HepG2 (cell line): Measurements from ENCODE around the gene CCNYL1. TPM values are rescaled to one million over a fixed set of nuclear protein-coding genes. Genes with fewer than 3 reads are reported as not detected.

ENCODE experiments used
- ATF2 ChIP-seq: sonication (generic); formaldehyde crosslinking; IDR thresholded peaks from 2 replicates; pipeline ENCODE4 v1.4.0; 2020; ENCODE audit warnings: missing genetic modification reagents
- CERS6 ChIP-seq: sonication (generic); formaldehyde crosslinking; IDR thresholded peaks from 2 replicates; pipeline ENCODE4 v1.5.0; 2020; ENCODE audit warnings: missing genetic modification reagents
- FOXK1 ChIP-seq: sonication (generic); formaldehyde crosslinking; IDR thresholded peaks from 2 replicates; pipeline ENCODE4 v1.4.0; 2020; ENCODE audit warnings: low read depth, missing genetic modification reagents, borderline replicate concordance
- HNRNPLL ChIP-seq: fragments of 200-400 bp; formaldehyde crosslinking; IDR thresholded peaks from 2 replicates; pipeline ENCODE4 v1.6.1; 2017; ENCODE audit warnings: mild to moderate bottlenecking, low read depth, low read length; ENCODE audit not compliant: poor library complexity, severe bottlenecking
- KDM2A ChIP-seq: sonication (generic); formaldehyde crosslinking; IDR thresholded peaks from 2 replicates; pipeline ENCODE4 v1.4.0; 2020; ENCODE audit warnings: low read depth, missing genetic modification reagents, borderline replicate concordance
- NCOA2 ChIP-seq: sonication (generic); formaldehyde crosslinking; IDR thresholded peaks from 2 replicates; pipeline ENCODE4 v1.8.0; 2022; ENCODE audit warnings: inconsistent platforms
- NR2F6 ChIP-seq, 2 experiments: IDR thresholded peaks; 2 replicates each; pipeline ENCODE4 v1.6.1; 2016; ENCODE audit warnings: antibody characterized with exemption in 1 of 2, mild to moderate bottlenecking in 1 of 2
- NRL ChIP-seq: sonication (generic); formaldehyde crosslinking; IDR thresholded peaks from 2 replicates; pipeline ENCODE4 v1.5.0; 2020; ENCODE audit warnings: missing genetic modification reagents, mild to moderate bottlenecking, moderate library complexity, borderline replicate concordance
- SALL1 ChIP-seq: sonication (generic); formaldehyde crosslinking; IDR thresholded peaks from 2 replicates; pipeline ENCODE4 v1.8.0; 2022; ENCODE audit warnings: mild to moderate bottlenecking, missing genetic modification reagents
- SPEN ChIP-seq: sonication (generic); formaldehyde crosslinking; IDR thresholded peaks from 2 replicates; pipeline ENCODE4 v1.5.1; 2020; ENCODE audit warnings: low read depth, mild to moderate bottlenecking, missing genetic modification reagents
- YEATS2 ChIP-seq: sonication (generic); formaldehyde crosslinking; IDR thresholded peaks from 2 replicates; pipeline ENCODE4 v1.4.0; 2020; ENCODE audit warnings: missing genetic modification reagents, borderline replicate concordance
- ZBTB7A ChIP-seq: sonication (generic); formaldehyde crosslinking; IDR thresholded peaks from 2 replicates; pipeline ENCODE4 v1.8.0; 2022; ENCODE audit warnings: mild to moderate bottlenecking, missing genetic modification reagents
- ZFP37 ChIP-seq: sonication (generic); formaldehyde crosslinking; IDR thresholded peaks from 2 replicates; pipeline ENCODE4 v1.4.0; 2020; ENCODE audit warnings: missing genetic modification reagents, borderline replicate concordance
- ZNF414 ChIP-seq: sonication (generic); formaldehyde crosslinking; IDR thresholded peaks from 2 replicates; pipeline ENCODE4 v1.5.0; 2020; ENCODE audit warnings: missing genetic modification reagents
- polyA plus RNA-seq, 8 experiments: library from polyadenylated mRNA; depleted of rRNA in 3 of 8; stranded (reverse) in 7 of 8; unstranded in 1 of 8; fragments of >200 nt; fragmentation: Illumina TruSeq in 4 of 8; extraction: Trizol in 4 of 8; gene quantifications; 2 replicates each; pipeline versions ENCODE4 v1.2.1 to v1.2.3, GENCODE V29; 2011 to 2016; ENCODE audit warnings: low read depth in 4 of 8, missing spikeins in 1 of 8, mixed read lengths in 1 of 8; ENCODE audit not compliant: insufficient read depth in 1 of 8
- total RNA-seq, 5 experiments: library from RNA; depleted of rRNA; stranded (reverse); fragments of >200 nt; fragmentation: Illumina TruSeq; extraction: Trizol; gene quantifications; 2 replicates each; pipeline ENCODE4 v1.2.3, GENCODE V29; 2016; ENCODE audit warnings: low read depth in 1 of 5
- TF ChIP-seq, protein P1 (sequence below): sonication (generic); formaldehyde crosslinking; IDR thresholded peaks from 2 replicates; pipeline ENCODE4 v1.9.0; 2021; ENCODE audit warnings: missing genetic modification reagents, borderline replicate concordance
- TF ChIP-seq, protein P2 (sequence below): sonication (generic); formaldehyde crosslinking; IDR thresholded peaks from 2 replicates; pipeline ENCODE4 v1.4.0; 2020; ENCODE audit warnings: mild to moderate bottlenecking, missing genetic modification reagents
- TF ChIP-seq, protein P3 (sequence below): sonication (generic); formaldehyde crosslinking; IDR thresholded peaks from 2 replicates; pipeline ENCODE4 v1.5.0; 2020; ENCODE audit warnings: mild to moderate bottlenecking, missing genetic modification reagents, borderline replicate concordance

The CCNYL1 gene
- total and polyA plus RNA-seq, 2 of the 13 experiments (the other 11 are each of a cell fraction or from before 2014, with no cell fraction given): 12.5 to 16.2 TPM

GRCh38 chr2:207767461-207768167, 56.2 kb downstream of the CCNYL1 start (continued):
- TF ChIP-seq, protein P1, sequence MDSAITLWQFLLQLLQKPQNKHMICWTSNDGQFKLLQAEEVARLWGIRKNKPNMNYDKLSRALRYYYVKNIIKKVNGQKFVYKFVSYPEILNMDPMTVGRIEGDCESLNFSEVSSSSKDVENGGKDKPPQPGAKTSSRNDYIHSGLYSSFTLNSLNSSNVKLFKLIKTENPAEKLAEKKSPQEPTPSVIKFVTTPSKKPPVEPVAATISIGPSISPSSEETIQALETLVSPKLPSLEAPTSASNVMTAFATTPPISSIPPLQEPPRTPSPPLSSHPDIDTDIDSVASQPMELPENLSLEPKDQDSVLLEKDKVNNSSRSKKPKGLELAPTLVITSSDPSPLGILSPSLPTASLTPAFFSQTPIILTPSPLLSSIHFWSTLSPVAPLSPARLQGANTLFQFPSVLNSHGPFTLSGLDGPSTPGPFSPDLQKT (CRISPR knock-in tag): no peak
- TF ChIP-seq CERS6 (CRISPR knock-in tag): no peak
- TF ChIP-seq YEATS2: no peak
- peak; percentile 58; the same call in 1 of the 2 replicates for TF ChIP-seq ZBTB7A (CRISPR knock-in tag)
- TF ChIP-seq SALL1 (CRISPR knock-in tag): peak; percentile 61
- peak; percentile 12; the same call in 1 of the 2 replicates for TF ChIP-seq FOXK1 (CRISPR knock-in tag)
- no peak for TF ChIP-seq NR2F6 (IDR thresholded peaks at IDR 0.05)
- TF ChIP-seq NR2F6 (CRISPR knock-in tag; IDR thresholded peaks at IDR 0.05): peak; percentile 57; the same call in 1 of the 2 replicates
- peak; percentile 69 for TF ChIP-seq HNRNPLL
- TF ChIP-seq NRL (CRISPR knock-in tag): 0 out of 2 replicates have a peak, but pooled peaks have one; percentile 21
- TF ChIP-seq NCOA2: peak; percentile 54; the same call in 1 of the 2 replicates
- TF ChIP-seq ATF2 (CRISPR knock-in tag): 0 out of 2 replicates have a peak, but pooled peaks have one; percentile 13
- TF ChIP-seq KDM2A (CRISPR knock-in tag): peak; percentile 74
- TF ChIP-seq, protein P2, sequence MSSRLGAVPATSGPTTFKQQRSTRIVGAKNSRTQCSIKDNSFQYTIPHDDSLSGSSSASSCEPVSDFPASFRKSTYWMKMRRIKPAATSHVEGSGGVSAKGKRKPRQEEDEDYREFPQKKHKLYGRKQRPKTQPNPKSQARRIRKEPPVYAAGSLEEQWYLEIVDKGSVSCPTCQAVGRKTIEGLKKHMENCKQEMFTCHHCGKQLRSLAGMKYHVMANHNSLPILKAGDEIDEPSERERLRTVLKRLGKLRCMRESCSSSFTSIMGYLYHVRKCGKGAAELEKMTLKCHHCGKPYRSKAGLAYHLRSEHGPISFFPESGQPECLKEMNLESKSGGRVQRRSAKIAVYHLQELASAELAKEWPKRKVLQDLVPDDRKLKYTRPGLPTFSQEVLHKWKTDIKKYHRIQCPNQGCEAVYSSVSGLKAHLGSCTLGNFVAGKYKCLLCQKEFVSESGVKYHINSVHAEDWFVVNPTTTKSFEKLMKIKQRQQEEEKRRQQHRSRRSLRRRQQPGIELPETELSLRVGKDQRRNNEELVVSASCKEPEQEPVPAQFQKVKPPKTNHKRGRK (CRISPR knock-in tag): 0 out of 2 replicates have a peak, but pooled peaks have one; percentile 8
- TF ChIP-seq, protein P3, sequence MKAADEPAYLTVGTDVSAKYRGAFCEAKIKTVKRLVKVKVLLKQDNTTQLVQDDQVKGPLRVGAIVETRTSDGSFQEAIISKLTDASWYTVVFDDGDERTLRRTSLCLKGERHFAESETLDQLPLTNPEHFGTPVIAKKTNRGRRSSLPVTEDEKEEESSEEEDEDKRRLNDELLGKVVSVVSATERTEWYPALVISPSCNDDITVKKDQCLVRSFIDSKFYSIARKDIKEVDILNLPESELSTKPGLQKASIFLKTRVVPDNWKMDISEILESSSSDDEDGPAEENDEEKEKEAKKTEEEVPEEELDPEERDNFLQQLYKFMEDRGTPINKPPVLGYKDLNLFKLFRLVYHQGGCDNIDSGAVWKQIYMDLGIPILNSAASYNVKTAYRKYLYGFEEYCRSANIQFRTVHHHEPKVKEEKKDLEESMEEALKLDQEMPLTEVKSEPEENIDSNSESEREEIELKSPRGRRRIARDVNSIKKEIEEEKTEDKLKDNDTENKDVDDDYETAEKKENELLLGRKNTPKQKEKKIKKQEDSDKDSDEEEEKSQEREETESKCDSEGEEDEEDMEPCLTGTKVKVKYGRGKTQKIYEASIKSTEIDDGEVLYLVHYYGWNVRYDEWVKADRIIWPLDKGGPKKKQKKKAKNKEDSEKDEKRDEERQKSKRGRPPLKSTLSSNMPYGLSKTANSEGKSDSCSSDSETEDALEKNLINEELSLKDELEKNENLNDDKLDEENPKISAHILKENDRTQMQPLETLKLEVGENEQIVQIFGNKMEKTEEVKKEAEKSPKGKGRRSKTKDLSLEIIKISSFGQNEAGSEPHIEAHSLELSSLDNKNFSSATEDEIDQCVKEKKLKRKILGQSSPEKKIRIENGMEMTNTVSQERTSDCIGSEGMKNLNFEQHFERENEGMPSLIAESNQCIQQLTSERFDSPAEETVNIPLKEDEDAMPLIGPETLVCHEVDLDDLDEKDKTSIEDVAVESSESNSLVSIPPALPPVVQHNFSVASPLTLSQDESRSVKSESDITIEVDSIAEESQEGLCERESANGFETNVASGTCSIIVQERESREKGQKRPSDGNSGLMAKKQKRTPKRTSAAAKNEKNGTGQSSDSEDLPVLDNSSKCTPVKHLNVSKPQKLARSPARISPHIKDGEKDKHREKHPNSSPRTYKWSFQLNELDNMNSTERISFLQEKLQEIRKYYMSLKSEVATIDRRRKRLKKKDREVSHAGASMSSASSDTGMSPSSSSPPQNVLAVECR (CRISPR knock-in tag): peak; percentile 74
- peak; percentile 93 for TF ChIP-seq ZNF414 (CRISPR knock-in tag)
- TF ChIP-seq ZFP37 (CRISPR knock-in tag): no peak
- TF ChIP-seq SPEN (CRISPR knock-in tag): peak; percentile 56; the same call in 1 of the 2 replicates
